Smooth muscle cell of trachea (primary cell): Measurements from ENCODE around the gene UTS2. TPM values are rescaled to one million over a fixed set of nuclear protein-coding genes. Genes with fewer than 3 reads are reported as not detected.

Experiments
- total RNA-seq: library from RNA; depleted of rRNA; stranded (reverse); fragments of >200 nt; gene quantifications from 2 replicates; pipeline ENCODE4 v1.2.1, GENCODE V29; 2014

The UTS2 gene
- total RNA-seq, result not detected in 2 replicates

DNA sequence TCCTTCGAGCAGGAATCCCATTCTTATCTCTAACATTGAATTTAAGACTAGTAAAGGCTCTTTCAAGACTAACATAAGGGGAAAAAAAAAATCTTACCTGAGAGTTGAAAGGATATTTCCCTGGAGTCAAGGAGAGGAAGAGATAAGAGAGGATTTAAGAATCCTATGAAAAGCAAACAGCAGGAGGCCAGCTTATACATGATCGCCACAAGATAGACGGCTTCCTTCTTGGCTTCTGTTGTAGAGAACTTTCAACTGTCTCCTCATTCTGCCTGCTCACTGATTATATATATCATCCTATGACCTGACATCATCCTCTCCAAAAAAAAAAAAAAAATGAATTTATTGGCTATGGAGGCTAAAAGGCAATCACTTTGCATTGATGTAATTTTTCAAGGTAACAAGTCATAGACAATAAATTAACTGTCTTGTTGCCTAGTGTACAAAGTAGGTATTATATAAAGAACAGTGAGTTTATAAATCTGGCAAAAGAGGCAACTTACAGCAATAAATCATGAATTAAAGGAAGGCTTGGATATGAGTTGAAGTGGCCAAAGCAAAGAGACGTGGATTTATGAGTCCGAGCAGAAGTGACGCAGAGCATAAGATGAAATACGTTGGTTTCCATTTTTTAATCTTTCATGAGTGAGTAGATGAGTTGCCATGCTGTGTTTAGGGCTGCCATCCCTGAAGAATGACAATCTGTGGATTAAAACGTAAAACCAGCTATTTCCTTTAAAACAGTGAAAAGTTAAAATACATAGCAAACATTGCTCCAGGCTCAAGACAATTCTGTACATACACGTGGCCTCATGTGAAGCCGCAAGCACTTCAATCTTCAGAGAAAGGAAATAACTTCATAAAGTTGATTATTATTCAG is at the start of gene UTS2:
TSS of gene UTS2 (minus strand) at position 262 of the 880 bp plus-strand sequence. CDS start at position 200, 62 bp downstream.

Other genes with a start within 250 kb of the UTS2 start
- 96.1 and 117 TPM in 2 replicates for gene VAMP3, start 81.8 kb downstream of the UTS2 start, total RNA-seq
- 7.3 and 9.6 TPM in 2 replicates for gene PER3, start 68.8 kb downstream of the UTS2 start, total RNA-seq
- 0.17 TPM in 1 of 2 replicates, not detected in the other for gene TNFRSF9, start 87.8 kb upstream of the UTS2 start, total RNA-seq
- gene PARK7, start 108.6 kb upstream of the UTS2 start, total RNA-seq, result 185 and 323 TPM in 2 replicates
- 11.5 and 19.5 TPM in 2 replicates for gene ERRFI1, start 173.2 kb upstream of the UTS2 start, total RNA-seq